Small intestine (tissue), 7 donors: ENCODE data around the gene PMPCA. TPM values are rescaled to one million over a fixed set of nuclear protein-coding genes. Genes with fewer than 3 reads are reported as not detected.

Experiments used
- DNase-seq, 2 donors: peaks; one replicate each; pipeline versions ENCODE4 v3.0.0 to v3.0.0-alpha.2; 2013
- FAIRE-seq: peaks from 2 replicates; lab custom pipeline; 2012; peaks lifted over from hg19 to GRCh38; lab: Jason Lieb, UNC
- H3K27ac ChIP-seq, 3 donors: one replicate each; pipeline ENCODE4 v1.5.1; 2013; ENCODE audit warnings: low read length in 2 of 3, mild to moderate bottlenecking in 2 of 3, control low read depth in 1 of 3, inconsistent platforms in 1 of 3, low read depth in 1 of 3, moderate library complexity in 1 of 3
- H3K27me3 ChIP-seq, 3 donors: one replicate each; pipeline ENCODE4 v1.6.1; 2013; ENCODE audit warnings: low read length in 3 of 3, inconsistent platforms in 1 of 3; ENCODE audit not compliant: control insufficient read depth in 3 of 3, insufficient read depth in 3 of 3
- H3K36me3 ChIP-seq, 3 donors: one replicate each; pipeline ENCODE4 v1.6.1; 2013; ENCODE audit warnings: low read length in 3 of 3, inconsistent platforms in 1 of 3, low read depth in 1 of 3, mild to moderate bottlenecking in 1 of 3, moderate library complexity in 1 of 3; ENCODE audit not compliant: control insufficient read depth in 3 of 3, insufficient read depth in 2 of 3
- H3K4me1 ChIP-seq, 3 donors: one replicate each; pipeline ENCODE4 v1.6.1; 2013; ENCODE audit warnings: low read length in 2 of 3, inconsistent platforms in 1 of 3, low read depth in 1 of 3, mild to moderate bottlenecking in 1 of 3, moderate library complexity in 1 of 3; ENCODE audit not compliant: control insufficient read depth in 3 of 3, insufficient read depth in 2 of 3
- H3K4me3 ChIP-seq, 3 donors: one replicate each; pipeline ENCODE4 v1.5.1; 2013; ENCODE audit warnings: low read length in 3 of 3, control low read depth in 1 of 3, inconsistent platforms in 1 of 3, low read depth in 1 of 3, mild to moderate bottlenecking in 1 of 3, moderate library complexity in 1 of 3
- H3K9me3 ChIP-seq, 2 donors: one replicate each; pipeline ENCODE4 v1.6.1; 2013; ENCODE audit warnings: low read depth in 1 of 2, low read length in 1 of 2; ENCODE audit not compliant: control insufficient read depth in 2 of 2, insufficient read depth in 1 of 2
- WGBS, 3 donors: extraction: QIAGEN DNeasy Blood & Tissue Kit; methylation state at CpG; one replicate each; pipeline ENCODE4 v1.1.7; 2013; 5-methylcytosine and 5-hydroxymethylcytosine counted together
- polyA plus RNA-seq, 4 donors: library from polyadenylated mRNA; stranded (reverse) in 3 of 4; unstranded in 1 of 4; fragments of 200-250 nt in 3 of 4; fragments of 120-200 nt in 1 of 4; gene quantifications; one replicate each; pipeline versions ENCODE4 v1.2.1 to v1.2.3, GENCODE V29; 2013
- donor health status: healthy with polysubstance abuse.
- donor health status: control.
- donor health status: control.
- donor health status: Bipolar disorder and iron deficiency.
- donor health status: healthy.

Gene PMPCA
- polyA plus RNA-seq, 4 donors, result 34.7 to 64.9 (median 48.9) TPM

DNA sequence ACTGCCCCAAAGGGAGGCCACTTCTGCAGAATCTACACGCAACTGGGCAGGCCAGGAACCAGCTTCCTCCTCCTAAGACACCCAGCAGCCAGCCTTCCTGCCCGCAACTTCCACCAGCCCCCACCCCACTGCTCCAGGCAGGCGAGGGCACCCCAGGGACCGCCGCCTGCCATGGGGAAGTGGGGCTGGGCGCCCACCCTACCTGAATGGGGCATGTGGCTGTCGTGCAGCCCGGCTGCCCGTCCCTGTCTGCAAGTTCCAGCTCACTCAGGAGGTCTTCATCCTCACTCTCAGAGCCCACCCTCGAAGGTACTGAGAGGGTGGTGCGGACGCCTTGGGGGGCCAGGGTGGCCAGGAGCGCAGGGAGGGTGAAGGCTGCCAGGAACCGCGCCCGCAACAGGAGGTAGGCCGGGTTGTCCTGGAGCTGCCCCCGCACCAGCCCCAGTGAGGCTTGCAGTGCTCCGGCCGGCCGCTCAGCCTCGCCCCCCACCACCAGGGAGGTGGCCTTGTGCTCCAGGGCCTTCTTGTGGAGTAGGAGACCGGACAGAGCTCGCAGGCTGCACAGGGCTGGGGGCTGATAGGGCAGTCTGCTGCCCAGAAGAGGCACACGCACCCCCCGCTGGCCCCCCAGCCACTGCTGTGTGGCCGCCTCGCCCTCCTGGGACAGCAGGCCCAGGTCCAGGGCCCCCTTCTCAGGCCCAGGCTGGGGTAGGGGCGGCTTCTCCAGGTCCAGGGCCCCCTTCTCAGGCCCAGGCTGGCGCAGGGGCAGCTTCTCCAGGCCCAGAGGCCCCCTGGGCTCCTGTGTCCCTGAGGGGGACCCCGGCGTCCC, 32.9 kb upstream of the PMPCA start:
- Histone ChIP-seq H3K27ac (peak overlapping the region in 1 of 3 donors; percentile 45), H3K9me3 (no peaks in the 10 kb centered on the region), H3K4me3 (no peak overlapping the region), H3K27me3 (no peaks in the 10 kb centered on the region), H3K4me1 (peaks cover 0 to 25% (median 0%) of the 10 kb centered on the region in 3 donors), H3K36me3 (peaks cover 0 to 91% (median 7%) of the 10 kb centered on the region in 3 donors)
- no peak for FAIRE-seq
- no peak for DNase-seq
- 88% methylated on average over 29 to 32 of the region's 32 CpGs for WGBS, 3 donors

DNA sequence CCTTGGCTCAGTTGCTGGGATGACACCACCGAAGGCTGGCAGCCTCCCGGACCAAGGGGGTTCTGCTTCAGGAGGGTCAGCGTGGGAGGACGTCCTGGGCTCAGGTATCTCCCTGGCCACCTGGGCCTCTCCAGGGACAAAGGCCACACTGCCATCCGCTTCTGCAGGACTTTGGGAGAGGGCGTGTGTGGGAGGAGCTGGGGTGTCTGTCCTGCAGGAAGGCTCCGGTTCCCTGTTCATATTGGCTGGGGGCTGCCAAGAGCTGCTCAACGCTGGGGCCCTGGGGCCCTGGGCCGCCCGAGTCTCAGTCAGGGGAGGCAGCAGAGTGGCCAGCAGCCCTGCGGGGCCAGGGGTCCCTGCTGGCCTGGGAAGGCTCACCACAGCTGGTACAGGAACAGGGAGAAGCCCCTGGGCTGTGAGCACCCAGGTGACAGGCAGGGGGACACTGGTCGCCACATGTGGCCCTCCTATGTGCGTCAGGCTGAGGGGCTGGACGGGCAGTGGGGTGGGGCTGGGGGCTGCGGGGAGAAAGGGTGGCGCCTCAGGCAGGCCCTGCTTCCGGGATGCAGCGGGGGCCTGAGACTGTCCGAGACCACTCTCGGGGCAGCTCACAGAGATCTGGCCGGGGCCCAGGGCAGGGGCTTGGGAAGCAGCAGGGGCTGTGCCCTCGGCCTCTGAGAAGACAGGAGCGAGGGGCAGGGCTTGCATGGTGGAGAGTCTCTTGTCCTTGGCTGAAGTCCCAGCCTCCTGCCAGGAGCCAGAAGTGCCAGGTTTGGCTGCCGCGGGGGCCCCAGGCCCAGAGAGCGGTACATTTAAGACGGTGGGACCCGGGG, 32.1 kb upstream of the PMPCA start:
- 72 to 83% (median 76%) methylated on average over 26 to 28 of the region's 28 CpGs for WGBS, 3 donors
- Histone ChIP-seq H3K36me3 (peaks cover 3 to 99% (median 11%) of the 10 kb centered on the region in 3 donors), H3K9me3 (no peaks in the 10 kb centered on the region), H3K27me3 (no peaks in the 10 kb centered on the region), H3K27ac (peak overlapping the region in 1 of 3 donors; percentile 45), H3K4me1 (peaks cover 0 to 17% (median 0%) of the 10 kb centered on the region in 3 donors), H3K4me3 (no peak overlapping the region)
- no peak for FAIRE-seq
- DNase-seq, result peak; percentile 20 to 60

DNA sequence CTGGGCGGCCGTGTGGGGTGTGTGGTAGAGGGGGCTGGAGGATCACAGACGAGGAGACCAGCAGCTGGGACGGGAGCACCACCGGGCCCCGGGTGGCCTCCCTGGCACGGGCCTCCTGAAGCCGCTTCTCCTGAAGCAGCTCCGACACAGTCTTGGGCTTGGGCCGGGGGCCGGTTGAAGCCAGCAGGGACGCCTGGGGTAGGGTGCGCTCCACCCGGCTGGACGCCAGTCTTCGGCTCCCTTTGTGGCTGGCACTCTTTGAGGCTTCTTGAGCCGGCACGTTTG, 31.5 kb upstream of the PMPCA start:
- WGBS, 3 donors, result 90 to 94% (median 91%) methylated on average over 16 to 18 of the region's 18 CpGs
- H3K4me1 ChIP-seq, result peaks cover 0 to 17% (median 0%) of the 10 kb centered on the region in 3 donors
- DNase-seq, result no peak
- H3K27me3 ChIP-seq, result no peaks in the 10 kb centered on the region
- no peak for FAIRE-seq
- H3K9me3 ChIP-seq, result no peaks in the 10 kb centered on the region
- H3K4me3 ChIP-seq, result no peak overlapping the region
- H3K27ac ChIP-seq, result no peak overlapping the region
- peaks cover 6 to 99% (median 11%) of the 10 kb centered on the region in 3 donors for H3K36me3 ChIP-seq

DNA sequence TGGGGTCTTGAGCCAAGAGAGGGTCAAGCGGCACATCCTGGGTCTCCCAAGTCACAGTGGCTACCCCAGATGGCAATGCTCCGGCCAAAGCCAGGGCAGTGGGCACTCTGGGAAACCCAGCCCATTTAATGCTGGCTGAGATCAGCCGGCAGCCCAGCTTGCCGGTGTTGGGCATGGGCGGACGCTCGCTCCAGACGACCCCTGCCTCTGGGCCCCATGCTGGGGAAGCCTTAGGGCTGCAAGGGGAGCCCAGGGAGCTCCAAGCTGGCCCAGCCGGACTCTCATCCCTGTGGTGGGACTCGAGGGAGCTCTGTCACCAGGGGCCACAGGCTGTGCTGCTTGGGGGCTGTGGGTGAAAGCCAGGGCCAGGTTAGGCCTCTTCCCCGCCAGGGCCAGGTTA, 31.1 kb upstream of the PMPCA start:
- H3K36me3 ChIP-seq, result peaks cover 7 to 99% (median 11%) of the 10 kb centered on the region in 3 donors
- no peak for FAIRE-seq
- H3K4me1 ChIP-seq, result peaks cover 0 to 17% (median 0%) of the 10 kb centered on the region in 3 donors
- H3K27me3 ChIP-seq, result no peaks in the 10 kb centered on the region
- 89 to 95% (median 89%) methylated on average over 11 of the region's 11 CpGs for WGBS, 3 donors
- no peak for DNase-seq
- no peak overlapping the region for H3K27ac ChIP-seq
- H3K4me3 ChIP-seq, result no peak overlapping the region
- no peaks in the 10 kb centered on the region for H3K9me3 ChIP-seq

DNA sequence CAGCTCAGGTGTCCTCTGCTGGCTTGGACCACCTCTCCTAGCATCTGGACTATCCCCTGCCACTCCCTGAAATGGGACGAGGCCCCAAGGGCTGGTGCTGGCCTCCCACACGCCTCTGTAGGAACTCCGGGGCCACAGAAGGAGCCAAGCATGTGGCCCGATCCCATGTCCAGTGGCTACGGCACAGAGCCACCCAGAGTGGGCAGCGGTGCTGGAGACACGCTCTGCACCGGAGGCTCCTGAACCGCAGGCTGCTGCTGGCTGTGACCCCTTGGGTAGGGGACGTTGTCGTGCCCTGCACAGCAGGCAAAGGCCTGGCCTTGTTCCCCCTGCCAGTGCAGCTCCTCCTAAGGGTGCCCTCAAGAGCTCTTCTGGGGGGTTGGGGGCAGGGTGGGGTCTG, 30.6 kb upstream of the PMPCA start:
- Histone ChIP-seq H3K9me3 (no peaks in the 10 kb centered on the region), H3K36me3 (peaks cover 7 to 100% (median 11%) of the 10 kb centered on the region in 3 donors), H3K27ac (no peak overlapping the region), H3K4me3 (no peak overlapping the region), H3K27me3 (no peaks in the 10 kb centered on the region), H3K4me1 (peaks cover 0 to 17% (median 0%) of the 10 kb centered on the region in 3 donors)
- no peak for DNase-seq
- FAIRE-seq, result no peak
- WGBS, 3 donors, result 86 to 89% (median 88%) methylated on average over 11 of the region's 11 CpGs

DNA sequence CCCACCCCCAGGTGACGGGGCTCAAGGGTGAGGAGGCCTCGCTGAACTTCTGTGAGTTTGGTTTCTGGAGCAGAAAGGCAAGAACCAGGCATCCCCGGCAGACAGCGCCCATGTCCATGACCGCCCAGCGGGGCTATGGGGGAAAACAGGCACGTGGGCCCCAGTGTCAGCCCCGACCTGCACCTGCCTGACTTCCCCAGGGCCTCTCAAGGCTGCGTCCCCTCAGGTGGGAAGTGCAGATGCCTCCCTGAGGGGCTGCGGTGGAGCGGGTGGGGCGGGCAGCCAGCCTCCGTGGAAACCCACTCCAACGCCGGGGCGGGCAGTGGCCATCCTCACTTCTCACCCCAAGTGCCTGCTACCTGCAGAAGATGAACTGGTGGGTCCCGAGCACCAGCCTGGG, 30.1 kb upstream of the PMPCA start:
- H3K9me3 ChIP-seq, result no peaks in the 10 kb centered on the region
- H3K4me1 ChIP-seq, result peaks cover 0 to 17% (median 0%) of the 10 kb centered on the region in 3 donors
- DNase-seq (no peak), FAIRE-seq (no peak)
- H3K36me3 ChIP-seq, result peaks cover 7 to 100% (median 11%) of the 10 kb centered on the region in 3 donors
- 94 to 96% (median 95%) methylated on average over 17 of the region's 17 CpGs for WGBS, 3 donors
- H3K27me3 ChIP-seq, result no peaks in the 10 kb centered on the region
- H3K4me3 ChIP-seq, result no peak overlapping the region
- no peak overlapping the region for H3K27ac ChIP-seq

DNA sequence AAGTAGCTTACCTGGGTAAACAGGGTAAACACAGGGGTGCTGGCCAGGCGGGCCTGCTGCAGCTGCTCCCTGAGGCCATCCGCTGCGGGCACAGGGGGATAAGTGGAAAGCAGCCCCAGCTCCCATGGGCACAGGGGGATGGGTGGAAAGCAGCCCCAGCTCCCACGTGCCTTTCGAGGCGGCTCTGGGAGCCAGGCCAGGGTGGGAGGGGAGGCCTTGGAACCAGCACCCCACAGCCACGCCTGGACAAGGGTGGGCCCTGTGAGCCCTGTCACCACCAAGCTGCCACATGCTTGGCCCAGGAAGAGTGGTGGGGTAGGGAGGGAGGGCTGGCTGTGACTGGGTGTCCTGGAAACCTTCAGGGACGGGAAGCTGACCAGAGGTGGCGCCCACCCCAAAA, 29.1 kb upstream of the PMPCA start:
- Histone ChIP-seq H3K4me3 (no peak overlapping the region), H3K9me3 (no peaks in the 10 kb centered on the region), H3K36me3 (peaks cover 7 to 97% (median 13%) of the 10 kb centered on the region in 3 donors), H3K27me3 (no peaks in the 10 kb centered on the region), H3K4me1 (peaks cover 0 to 17% (median 0%) of the 10 kb centered on the region in 3 donors), H3K27ac (no peak overlapping the region)
- 90 to 94% (median 90%) methylated on average over 9 of the region's 9 CpGs for WGBS, 3 donors
- DNase-seq (no peak), FAIRE-seq (no peak)

DNA sequence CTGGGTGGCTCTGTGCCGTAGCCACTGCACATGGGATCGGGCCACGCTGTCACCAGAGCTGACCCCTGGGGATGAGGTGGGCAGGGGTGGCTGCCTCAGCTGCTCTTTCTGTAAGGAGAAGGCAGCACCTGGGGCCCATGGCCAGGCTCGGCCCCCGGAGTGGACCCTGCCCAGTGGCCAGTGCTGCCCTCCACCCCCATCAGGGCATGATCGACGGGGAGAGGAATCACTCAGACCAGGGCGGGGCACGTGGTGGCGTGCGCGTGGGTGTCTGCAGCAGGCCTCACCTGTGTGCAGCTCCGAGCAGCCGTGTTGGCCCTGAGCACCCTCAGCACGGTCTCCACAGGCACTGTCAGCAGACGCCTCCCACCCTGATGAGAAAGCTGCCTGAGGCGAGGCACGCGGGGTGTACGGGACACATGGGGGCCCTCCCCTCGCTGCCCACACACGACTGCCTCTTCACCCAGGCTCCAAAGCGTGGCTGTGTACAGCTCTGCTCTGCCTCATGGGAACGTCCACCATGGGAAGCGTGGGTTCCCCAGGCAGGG, 28.4 kb upstream of the PMPCA start:
- FAIRE-seq, result no peak
- no peak overlapping the region for H3K27ac ChIP-seq
- no peak for DNase-seq
- H3K4me3 ChIP-seq, result no peak overlapping the region
- H3K9me3 ChIP-seq, result no peaks in the 10 kb centered on the region
- H3K27me3 ChIP-seq, result no peaks in the 10 kb centered on the region
- peaks cover 7 to 96% (median 13%) of the 10 kb centered on the region in 3 donors for H3K36me3 ChIP-seq
- WGBS, 3 donors, result 93 to 96% (median 93%) methylated on average over 21 to 25 of the region's 25 CpGs
- peaks cover 0 to 17% (median 0%) of the 10 kb centered on the region in 3 donors for H3K4me1 ChIP-seq
